Suppressor macrophage treated with lipopolysaccharide for 1 hour (primary cell): Measurements from ENCODE around the gene TNFRSF6B.

ENCODE experiments used
- DNase-seq, 3 donors: peaks; one replicate each; pipeline ENCODE4 v3.0.0-alpha.2; 2020 to 2022

Gene TNFRSF6B

GRCh38 chr20:63686492-63687321, 9.7 kb upstream of the TNFRSF6B start:
- peak; percentile 95 to 99 (median 97) for DNase-seq

GRCh38 chr20:63687419-63688178, 8.9 kb upstream of the TNFRSF6B start:
- no peak for DNase-seq

GRCh38 chr20:63688228-63689045, 8.0 kb upstream of the TNFRSF6B start:
- DNase-seq: no peak

- DNase-seq: no peak
Observed at GRCh38 chr20:63689046-63690002, 7.1 kb upstream of the TNFRSF6B start.

GRCh38 chr20:63690003-63690897, 6.2 kb upstream of the TNFRSF6B start:
- DNase-seq: no peak

GRCh38 chr20:63690898-63691710, 5.3 kb upstream of the TNFRSF6B start:
- DNase-seq: no peak

GRCh38 chr20:63691711-63692435, 4.6 kb upstream of the TNFRSF6B start:
- no peak for DNase-seq

- no peak for DNase-seq
Observed at GRCh38 chr20:63692436-63693082, 3.9 kb upstream of the TNFRSF6B start.

GRCh38 chr20:63693083-63693732, 3.2 kb upstream of the TNFRSF6B start:
- DNase-seq: no peak

GRCh38 chr20:63693733-63694583, 2.5 kb upstream of the TNFRSF6B start:
- DNase-seq: no peak

GRCh38 chr20:63694584-63695423, 1.6 kb upstream of the TNFRSF6B start:
- DNase-seq: no peak

GRCh38 chr20:63695424-63696305, 787 bp upstream of the TNFRSF6B start:
- DNase-seq: no peak

GRCh38 chr20:63696306-63696627, 185 bp upstream of the TNFRSF6B start:
- peak in 1 of 3 donors; percentile 33 for DNase-seq

GRCh38 chr20:63697357-63697867, 960 bp downstream of the TNFRSF6B start:
- DNase-seq: no peak
